Astrocyte (in vitro differentiated cells and primary cell): ENCODE data around the gene MYH13.

Experiments
- EZH2 ChIP-seq: IDR thresholded peaks from 2 replicates; pipeline ENCODE4 v1.6.1; 2012; ENCODE audit warnings: mild to moderate bottlenecking, low read length, inconsistent platforms; ENCODE audit not compliant: insufficient read depth
- TF ChIP-seq, protein P1 (sequence below): IDR thresholded peaks from 2 replicates; pipeline ENCODE4 v1.5.1; 2011; ENCODE audit warnings: low read depth, mild to moderate bottlenecking, inconsistent platforms, low read length, moderate library complexity; ENCODE audit not compliant: insufficient read depth

- no peak for TF ChIP-seq EZH2
- TF ChIP-seq, protein P1, sequence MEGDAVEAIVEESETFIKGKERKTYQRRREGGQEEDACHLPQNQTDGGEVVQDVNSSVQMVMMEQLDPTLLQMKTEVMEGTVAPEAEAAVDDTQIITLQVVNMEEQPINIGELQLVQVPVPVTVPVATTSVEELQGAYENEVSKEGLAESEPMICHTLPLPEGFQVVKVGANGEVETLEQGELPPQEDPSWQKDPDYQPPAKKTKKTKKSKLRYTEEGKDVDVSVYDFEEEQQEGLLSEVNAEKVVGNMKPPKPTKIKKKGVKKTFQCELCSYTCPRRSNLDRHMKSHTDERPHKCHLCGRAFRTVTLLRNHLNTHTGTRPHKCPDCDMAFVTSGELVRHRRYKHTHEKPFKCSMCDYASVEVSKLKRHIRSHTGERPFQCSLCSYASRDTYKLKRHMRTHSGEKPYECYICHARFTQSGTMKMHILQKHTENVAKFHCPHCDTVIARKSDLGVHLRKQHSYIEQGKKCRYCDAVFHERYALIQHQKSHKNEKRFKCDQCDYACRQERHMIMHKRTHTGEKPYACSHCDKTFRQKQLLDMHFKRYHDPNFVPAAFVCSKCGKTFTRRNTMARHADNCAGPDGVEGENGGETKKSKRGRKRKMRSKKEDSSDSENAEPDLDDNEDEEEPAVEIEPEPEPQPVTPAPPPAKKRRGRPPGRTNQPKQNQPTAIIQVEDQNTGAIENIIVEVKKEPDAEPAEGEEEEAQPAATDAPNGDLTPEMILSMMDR, result no peak
Measured at GRCh38 chr17:10286324-10286723, 86.5 kb downstream of the MYH13 start.
